ENCODE results near the gene FEZF2. TPM values are rescaled to one million over a fixed set of nuclear protein-coding genes. Genes with fewer than 3 reads are reported as not detected.

The FEZF2 gene
- total RNA-seq, 3 donors from 2014 or later, result not detected

- no peak for TF ChIP-seq CTCF (IDR thresholded peaks at IDR 0.05)
- DNase-seq (no peak), ATAC-seq (no peak)
- Histone ChIP-seq H3K4me3 (no peak overlapping the region), H3K9me3 (no peaks in the 10 kb centered on the region), H3K36me3 (ENCODE audit: low read depth) (no peaks in the 10 kb centered on the region), H3K4me1 (ENCODE audit: low read depth) (no peaks in the 10 kb centered on the region)
- intact Hi-C loops (cut with DNase I, micrococcal nuclease), result no loop called here
Measured at GRCh38 chr3:62406945-62407344, 33.6 kb upstream of the FEZF2 start.

GRCh38 chr3:62405566-62405965, 32.2 kb upstream of the FEZF2 start:
- intact Hi-C loops (cut with DNase I, micrococcal nuclease), result no loop called here
- no peak for TF ChIP-seq CTCF (IDR thresholded peaks at IDR 0.05)

GRCh38 chr3:62405135-62405534, 31.8 kb upstream of the FEZF2 start:
- H3K9me3 ChIP-seq, result no peaks in the 10 kb centered on the region
- DNase-seq, result no peak
- TF ChIP-seq CTCF (IDR thresholded peaks at IDR 0.05), result no peak

More at GRCh38 chr3:62405566-62405965, 32.2 kb upstream of the FEZF2 start:
- DNase-seq (no peak), ATAC-seq (no peak)
- Histone ChIP-seq H3K4me1 (ENCODE audit: low read depth) (no peaks in the 10 kb centered on the region), H3K4me3 (no peak overlapping the region), H3K9me3 (no peaks in the 10 kb centered on the region), H3K36me3 (ENCODE audit: low read depth) (no peaks in the 10 kb centered on the region)

GRCh38 chr3:62404321-62404720, 31.0 kb upstream of the FEZF2 start:
- Histone ChIP-seq H3K36me3 (ENCODE audit: low read depth) (no peaks in the 10 kb centered on the region), H3K4me1 (ENCODE audit: low read depth) (no peaks in the 10 kb centered on the region), H3K4me3 (no peak overlapping the region), H3K9me3 (no peaks in the 10 kb centered on the region)
- no peak for DNase-seq
- intact Hi-C loops (cut with DNase I, micrococcal nuclease), result no loop called here
- ATAC-seq, result no peak
- TF ChIP-seq CTCF (IDR thresholded peaks at IDR 0.05), result no peak

More at GRCh38 chr3:62405135-62405534, 31.8 kb upstream of the FEZF2 start:
- intact Hi-C loops (cut with DNase I, micrococcal nuclease), result no loop called here
- Histone ChIP-seq H3K4me1 (ENCODE audit: low read depth) (no peaks in the 10 kb centered on the region), H3K36me3 (ENCODE audit: low read depth) (no peaks in the 10 kb centered on the region), H3K4me3 (no peak overlapping the region)
- no peak for ATAC-seq

GRCh38 chr3:62403765-62404164, 30.4 kb upstream of the FEZF2 start:
- intact Hi-C loops (cut with DNase I, micrococcal nuclease), result no loop called here
- Histone ChIP-seq H3K4me3 (no peak overlapping the region), H3K4me1 (ENCODE audit: low read depth) (no peaks in the 10 kb centered on the region), H3K36me3 (ENCODE audit: low read depth) (no peaks in the 10 kb centered on the region), H3K9me3 (no peaks in the 10 kb centered on the region)
- TF ChIP-seq CTCF (IDR thresholded peaks at IDR 0.05), result no peak
- DNase-seq, result no peak
- no peak for ATAC-seq
